Endothelial cell of umbilical vein (primary cell): ENCODE measurements around the gene GALNT8. TPM values are rescaled to one million over a fixed set of nuclear protein-coding genes. Genes with fewer than 3 reads are reported as not detected.

ENCODE experiments used
- BruUV-seq: library from RNA; stranded (reverse); fragments of 400-500 nt; replicated peaks from 2 replicates; lab custom pipeline; 2021; lab: Mats Ljungman, UMichigan
- CTCF ChIA-PET: fragments of 300-600, 350-600 bp; sonication (Branson Sonifier 250); formaldehyde crosslinking; loops from one replicate; lab custom pipeline; 2021; ENCODE audit warnings: antibody characterized with exemption, inconsistent platforms; lab: Charles Lee
- POLR2A ChIA-PET: fragments of 300-600, 350-600 bp; sonication (Branson Sonifier 250); formaldehyde crosslinking; loops from one replicate; lab custom pipeline; 2021; ENCODE audit warnings: antibody characterized with exemption, inconsistent platforms; lab: Charles Lee
- DNase-seq: peaks from one replicate; pipeline ENCODE4 v3.0.0-alpha.2; 2011; ENCODE audit warnings: low read depth, low spot score
- FAIRE-seq: peaks from 2 replicates; lab custom pipeline; 2011; peaks lifted over from hg19 to GRCh38; lab: Jason Lieb, UNC
- H2AFZ ChIP-seq: 2 replicates; pipeline ENCODE4 v1.6.0; 2012; ENCODE audit warnings: low read depth, low read length, control low read depth, inconsistent platforms
- H3K27ac ChIP-seq: 2 replicates; pipeline ENCODE4 v1.5.1; 2011; ENCODE audit warnings: low read depth, mild to moderate bottlenecking, control low read depth, low read length, moderate library complexity; ENCODE audit not compliant: insufficient read depth
- H3K27me3 ChIP-seq, 2 experiments: 2 replicates each; pipeline versions ENCODE4 v1.6.0 to v1.6.1; 2011; ENCODE audit warnings: low read length in 2 of 2, mixed read lengths in 1 of 2; ENCODE audit not compliant: control insufficient read depth in 2 of 2, insufficient read depth in 2 of 2
- H3K36me3 ChIP-seq, 2 experiments: 2 replicates in 1 of 2; 3 replicates in 1 of 2; pipeline ENCODE4 v1.5.1; 2011; ENCODE audit warnings: low read length in 2 of 2, mild to moderate bottlenecking in 1 of 2, moderate library complexity in 1 of 2; ENCODE audit not compliant: control insufficient read depth in 2 of 2, insufficient read depth in 2 of 2; ENCODE audit errors: extremely low read depth in 1 of 2
- H3K4me1 ChIP-seq: 3 replicates; pipeline ENCODE4 v1.5.1; 2011; ENCODE audit warnings: mild to moderate bottlenecking, low read length; ENCODE audit not compliant: control insufficient read depth, insufficient read depth; ENCODE audit errors: extremely low read depth
- H3K4me2 ChIP-seq: 2 replicates; pipeline ENCODE4 v1.6.1; 2011; ENCODE audit warnings: low read length, control low read depth, mixed read lengths; ENCODE audit not compliant: insufficient read depth
- H3K4me3 ChIP-seq, 3 experiments: fragments of 200-600 bp in 1 of 3; sonication (generic), shearing (Covaris generic) in 1 of 3; replicated peaks in 1 of 3; 2 replicates each; pipeline ENCODE4 v1.5.1; 2011 to 2016; ENCODE audit warnings: control low read depth in 3 of 3, low read length in 3 of 3, mild to moderate bottlenecking in 2 of 3, inconsistent platforms in 1 of 3, low read depth in 1 of 3, moderate library complexity in 1 of 3; ENCODE audit not compliant: insufficient read depth in 1 of 3
- H3K79me2 ChIP-seq: 2 replicates; pipeline ENCODE4 v1.6.0; 2012; ENCODE audit warnings: low read length, inconsistent platforms; ENCODE audit not compliant: control insufficient read depth, insufficient read depth
- H3K9ac ChIP-seq: replicated peaks from 2 replicates; pipeline ENCODE3; 2011; ENCODE audit warnings: low read length, control low read depth; ENCODE audit not compliant: insufficient read depth; ENCODE audit errors: extremely low read depth
- H3K9me1 ChIP-seq: replicated peaks from 3 replicates; pipeline ENCODE4 v1.6.0; 2011; ENCODE audit warnings: mild to moderate bottlenecking, low read length; ENCODE audit not compliant: control insufficient read depth, insufficient read depth; ENCODE audit errors: extremely low read depth
- H3K9me3 ChIP-seq: replicated peaks from 2 replicates; pipeline ENCODE4 v1.5.1; 2012; ENCODE audit warnings: low read length, inconsistent platforms; ENCODE audit not compliant: control insufficient read depth, insufficient read depth
- H4K20me1 ChIP-seq: replicated peaks from 2 replicates; pipeline ENCODE3; 2011; ENCODE audit warnings: mild to moderate bottlenecking, low read length; ENCODE audit not compliant: control insufficient read depth, insufficient read depth; ENCODE audit errors: extremely low read depth
- CTCF ChIP-seq, 2 donors: IDR thresholded peaks; 1 replicate in 1 of 2; 2 replicates in 1 of 2; pipeline ENCODE4 v1.5.1; 2011; ENCODE audit warnings: low read length in 2 of 2, mild to moderate bottlenecking in 2 of 2, moderate library complexity in 2 of 2, control low read depth in 1 of 2, inconsistent platforms in 1 of 2, low read depth in 1 of 2; ENCODE audit not compliant: insufficient read depth in 1 of 2; ENCODE audit errors: extremely low read depth in 1 of 2
- EZH2 ChIP-seq: IDR thresholded peaks from 2 replicates; pipeline ENCODE4 v1.6.1; 2012; ENCODE audit warnings: borderline replicate concordance, low read depth, mild to moderate bottlenecking, moderate library complexity, low read length, inconsistent platforms; ENCODE audit not compliant: severe bottlenecking
- FOS ChIP-seq: IDR thresholded peaks from 2 replicates; pipeline ENCODE4 v1.6.1; 2011; ENCODE audit warnings: mild to moderate bottlenecking, low read length, moderate library complexity, borderline replicate concordance; ENCODE audit not compliant: insufficient read depth
- GATA2 ChIP-seq: IDR thresholded peaks from 2 replicates; pipeline ENCODE4 v1.7.0; 2011; ENCODE audit warnings: low read depth, mild to moderate bottlenecking, moderate library complexity, mixed read lengths, low read length; ENCODE audit not compliant: insufficient read length, insufficient read depth
- JUN ChIP-seq: IDR thresholded peaks from 2 replicates; pipeline ENCODE4 v1.6.1; 2011; ENCODE audit warnings: borderline replicate concordance, low read depth; ENCODE audit not compliant: insufficient read length, insufficient read depth
- MAX ChIP-seq: IDR thresholded peaks from 2 replicates; pipeline ENCODE4 v1.6.1; 2011; ENCODE audit not compliant: insufficient read depth, insufficient read length
- MYC ChIP-seq: IDR thresholded peaks from one replicate; pipeline ENCODE4 v1.6.1; 2011; ENCODE audit warnings: mild to moderate bottlenecking, low read depth, low read length
- POLR2A ChIP-seq: IDR thresholded peaks from 2 replicates; pipeline ENCODE4 v1.6.1; 2012; ENCODE audit warnings: low read depth, mild to moderate bottlenecking, control low read depth, low read length
- POLR2AphosphoS5 ChIP-seq: IDR thresholded peaks from 2 replicates; pipeline ENCODE4 v1.6.1; 2012; ENCODE audit warnings: low read depth, mild to moderate bottlenecking, control low read depth, low read length, moderate library complexity; ENCODE audit not compliant: insufficient read depth
- dilution Hi-C: fragments of 300-500 bp; cut with MboI; formaldehyde crosslinking; loops from one replicate; pipeline ENCODE4 v1.15.0; 2019; ENCODE audit warnings: low sequenced_read_pairs; ENCODE audit not compliant: extremely low pct_ligation_motif_present
- intact Hi-C: fragments of 100-400 bp; cut with micrococcal nuclease; formaldehyde crosslinking; loops from one replicate; pipeline ENCODE4 v1.10.0; 2022
- polyA plus RNA-seq, 4 experiments: library from polyadenylated mRNA; depleted of rRNA in 3 of 4; stranded (reverse) in 3 of 4; unstranded in 1 of 4; fragments of >200 nt; gene quantifications; 2 replicates each; pipeline versions ENCODE4 v1.2.1 to v1.2.3, GENCODE V29; 2011 to 2012; ENCODE audit warnings: missing spikeins in 1 of 4
- total RNA-seq: library from RNA; stranded (reverse); gene quantifications from 2 replicates; pipeline ENCODE4 v1.2.3, GENCODE V29; 2021

GALNT8 gene
- total and polyA plus RNA-seq, 2 donors (not counting 3 experiments of a cell fraction or from before 2014, with no cell fraction given) = 0.03 to 0.09 TPM

- no peaks in the 10 kb centered on the region for H4K20me1 ChIP-seq
- H3K27ac ChIP-seq = no peak overlapping the region
- H2AFZ ChIP-seq = no peak overlapping the region
- TF ChIP-seq POLR2A (no peak), EZH2 (no peak), JUN (no peak), GATA2 (no peak), MYC (no peak), MAX (no peak), FOS (no peak), CTCF (IDR thresholded peaks at IDR 0.05; ENCODE audit: extremely low read depth in 1 of 2, insufficient read depth in 1 of 2, low read depth in 1 of 2, low read length in 2 of 2) (no peak), POLR2AphosphoS5 (no peak)
- dilution Hi-C loops = no loop called here
- intact Hi-C loops = no loop called here
- POLR2A ChIA-PET = no interaction called here
- H3K4me3 ChIP-seq = no peak overlapping the region
- H3K36me3 ChIP-seq = no peaks in the 10 kb centered on the region
- CTCF ChIA-PET = no interaction called here
- FAIRE-seq (no peak), DNase-seq (no peak)
- no peaks in the 10 kb centered on the region for H3K4me1 ChIP-seq
- H3K4me2 ChIP-seq = no peak overlapping the region
- peaks cover 0 to 8% of the 10 kb centered on the region in 2 experiments for H3K27me3 ChIP-seq
- H3K9me1 ChIP-seq = no peaks in the 10 kb centered on the region
- no peaks in the 10 kb centered on the region for H3K9me3 ChIP-seq
- BruUV-seq = no TSS peak
- H3K9ac ChIP-seq = no peak overlapping the region
- no peaks in the 10 kb centered on the region for H3K79me2 ChIP-seq
These were observed 14.4 kb upstream of the GALNT8 start for GRCh38 chr12:4705824-4706223.
